Panc1 (cell line): ENCODE results near the gene SUCO.

ENCODE experiments used
- CTCF ChIP-seq: fragments of 450-650 bp; IDR thresholded peaks from 2 replicates; pipeline ENCODE4 v1.5.1; 2017; ENCODE audit warnings: mild to moderate bottlenecking
- POLR2AphosphoS5 ChIP-seq: IDR thresholded peaks from 2 replicates; pipeline ENCODE4 v1.6.1; 2012; ENCODE audit warnings: mild to moderate bottlenecking, low read depth, low read length, moderate library complexity
- SIN3A ChIP-seq: IDR thresholded peaks from 2 replicates; pipeline ENCODE4 v1.6.1; 2012; ENCODE audit warnings: low read depth, mild to moderate bottlenecking, low read length, moderate library complexity, borderline replicate concordance; ENCODE audit not compliant: insufficient read depth
- TCF7L2 ChIP-seq: IDR thresholded peaks from 2 replicates; pipeline ENCODE4 v1.6.1; 2011; ENCODE audit warnings: mild to moderate bottlenecking, low read depth, low read length, inconsistent platforms
- TF ChIP-seq, protein P1 (sequence below), 2 experiments: IDR thresholded peaks; 2 replicates each; pipeline ENCODE4 v1.6.1; 2011 to 2012; ENCODE audit warnings: low read depth in 2 of 2, control low read depth in 1 of 2, low read length in 1 of 2, mild to moderate bottlenecking in 1 of 2, moderate library complexity in 1 of 2; ENCODE audit not compliant: insufficient read depth in 1 of 2

GRCh38 chr1:172531412-172532182 lies 1.4 kb upstream of the SUCO start:
- TF ChIP-seq CTCF, result no peak
- TF ChIP-seq, protein P1, sequence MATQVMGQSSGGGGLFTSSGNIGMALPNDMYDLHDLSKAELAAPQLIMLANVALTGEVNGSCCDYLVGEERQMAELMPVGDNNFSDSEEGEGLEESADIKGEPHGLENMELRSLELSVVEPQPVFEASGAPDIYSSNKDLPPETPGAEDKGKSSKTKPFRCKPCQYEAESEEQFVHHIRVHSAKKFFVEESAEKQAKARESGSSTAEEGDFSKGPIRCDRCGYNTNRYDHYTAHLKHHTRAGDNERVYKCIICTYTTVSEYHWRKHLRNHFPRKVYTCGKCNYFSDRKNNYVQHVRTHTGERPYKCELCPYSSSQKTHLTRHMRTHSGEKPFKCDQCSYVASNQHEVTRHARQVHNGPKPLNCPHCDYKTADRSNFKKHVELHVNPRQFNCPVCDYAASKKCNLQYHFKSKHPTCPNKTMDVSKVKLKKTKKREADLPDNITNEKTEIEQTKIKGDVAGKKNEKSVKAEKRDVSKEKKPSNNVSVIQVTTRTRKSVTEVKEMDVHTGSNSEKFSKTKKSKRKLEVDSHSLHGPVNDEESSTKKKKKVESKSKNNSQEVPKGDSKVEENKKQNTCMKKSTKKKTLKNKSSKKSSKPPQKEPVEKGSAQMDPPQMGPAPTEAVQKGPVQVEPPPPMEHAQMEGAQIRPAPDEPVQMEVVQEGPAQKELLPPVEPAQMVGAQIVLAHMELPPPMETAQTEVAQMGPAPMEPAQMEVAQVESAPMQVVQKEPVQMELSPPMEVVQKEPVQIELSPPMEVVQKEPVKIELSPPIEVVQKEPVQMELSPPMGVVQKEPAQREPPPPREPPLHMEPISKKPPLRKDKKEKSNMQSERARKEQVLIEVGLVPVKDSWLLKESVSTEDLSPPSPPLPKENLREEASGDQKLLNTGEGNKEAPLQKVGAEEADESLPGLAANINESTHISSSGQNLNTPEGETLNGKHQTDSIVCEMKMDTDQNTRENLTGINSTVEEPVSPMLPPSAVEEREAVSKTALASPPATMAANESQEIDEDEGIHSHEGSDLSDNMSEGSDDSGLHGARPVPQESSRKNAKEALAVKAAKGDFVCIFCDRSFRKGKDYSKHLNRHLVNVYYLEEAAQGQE (IDR thresholded peaks at IDR 0.05; ENCODE audit: insufficient read depth in 1 of 2, low read depth in 2 of 2, low read length in 1 of 2), result no peak
- TF ChIP-seq POLR2AphosphoS5, result no peak
- no peak for TF ChIP-seq SIN3A
- no peak for TF ChIP-seq TCF7L2
